DOHH2 (cell line): ENCODE results near the gene DENND4C.

ENCODE experiments used
- H3F3A ChIP-seq: fragments of 200-600 bp; sonication (generic), shearing (Covaris generic); 2 replicates; pipeline ENCODE4 v1.6.0; 2016; ENCODE audit warnings: antibody characterized with exemption, mild to moderate bottlenecking; ENCODE audit not compliant: control insufficient read depth, insufficient read depth
- H3K27ac ChIP-seq: fragments of 200-600 bp; sonication (generic); 2 replicates; pipeline ENCODE4 v1.5.1; 2014; ENCODE audit warnings: low read depth, mild to moderate bottlenecking, low read length, moderate library complexity
- H3K27me3 ChIP-seq: fragments of 200-600 bp; sonication (generic); 2 replicates; pipeline ENCODE4 v1.6.1; 2014; ENCODE audit warnings: mild to moderate bottlenecking, low read length, mixed read lengths; ENCODE audit not compliant: control insufficient read depth
- H3K36me3 ChIP-seq: fragments of 200-600 bp; sonication (generic); 2 replicates; pipeline ENCODE4 v1.6.1; 2014; ENCODE audit warnings: mild to moderate bottlenecking, low read length, moderate library complexity, mixed read lengths; ENCODE audit not compliant: control insufficient read depth
- H3K4me1 ChIP-seq: fragments of 200-600 bp; sonication (generic); 2 replicates; pipeline ENCODE4 v1.6.1; 2014; ENCODE audit warnings: mild to moderate bottlenecking, low read length, mixed read lengths; ENCODE audit not compliant: control insufficient read depth
- H3K4me2 ChIP-seq: fragments of 200-600 bp; sonication (generic); 2 replicates; pipeline ENCODE4 v1.6.0; 2014; ENCODE audit warnings: mild to moderate bottlenecking, low read length, moderate library complexity
- H3K4me3 ChIP-seq: fragments of 200-600 bp; sonication (generic); 2 replicates; pipeline ENCODE4 v1.5.1; 2014; ENCODE audit warnings: mild to moderate bottlenecking, low read length, mixed read lengths
- H3K79me2 ChIP-seq: fragments of 200-600 bp; sonication (generic); 2 replicates; pipeline ENCODE4 v1.6.1; 2014; ENCODE audit warnings: mild to moderate bottlenecking, low read length, mixed read lengths; ENCODE audit not compliant: control insufficient read depth
- H3K9me2 ChIP-seq: fragments of 200-600 bp; sonication (generic); replicated peaks from 2 replicates; pipeline ENCODE4 v1.6.1; 2014; ENCODE audit warnings: mild to moderate bottlenecking, low read length, mixed read lengths; ENCODE audit not compliant: control insufficient read depth
- H3K9me3 ChIP-seq: fragments of 200-600 bp; sonication (generic); 2 replicates; pipeline ENCODE4 v1.6.1; 2014; ENCODE audit warnings: antibody characterized with exemption, low read length, mixed read lengths; ENCODE audit not compliant: control insufficient read depth, insufficient read depth
- H4K20me1 ChIP-seq: fragments of 200-600 bp; sonication (generic); 2 replicates; pipeline ENCODE4 v1.6.0; 2014; ENCODE audit warnings: low read depth, mild to moderate bottlenecking, antibody characterized with exemption, low read length, moderate library complexity; ENCODE audit not compliant: control insufficient read depth, insufficient read depth
- CTCF ChIP-seq: fragments of 200-600 bp; sonication (generic); IDR thresholded peaks from one replicate; pipeline ENCODE4 v1.5.1; 2014; ENCODE audit warnings: antibody characterized with exemption, mild to moderate bottlenecking, low read depth, low read length; ENCODE audit not compliant: poor library complexity, severe bottlenecking
- EZH2phosphoT487 ChIP-seq: fragments of 200-600 bp; sonication (generic); IDR thresholded peaks from 2 replicates; pipeline ENCODE4 v1.6.1; 2017; ENCODE audit warnings: borderline replicate concordance, mild to moderate bottlenecking, antibody characterized with exemption, low read length, moderate library complexity, mixed read lengths

The DENND4C gene

GRCh38 chr9:19372567-19372966, 142.1 kb downstream of the DENND4C start:
- Histone ChIP-seq H3K27me3 (no peaks in the 10 kb centered on the region), H3K79me2 (peaks cover 9% of the 10 kb centered on the region), H3K4me3 (no peak overlapping the region), H4K20me1 (peaks cover 16% of the 10 kb centered on the region), H3K36me3 (peaks cover 46% of the 10 kb centered on the region), H3K4me2 (no peak overlapping the region), H3F3A (peaks cover 74% of the 10 kb centered on the region), H3K9me2 (no peaks in the 10 kb centered on the region), H3K4me1 (peaks cover 8% of the 10 kb centered on the region), H3K9me3 (no peaks in the 10 kb centered on the region), H3K27ac (no peak overlapping the region)
- TF ChIP-seq EZH2phosphoT487, result no peak
- TF ChIP-seq CTCF, result no peak

GRCh38 chr9:19373527-19373926, 143.0 kb downstream of the DENND4C start:
- Histone ChIP-seq H3K4me1 (peaks cover 17% of the 10 kb centered on the region), H3K9me2 (no peaks in the 10 kb centered on the region), H3K36me3 (peaks cover 56% of the 10 kb centered on the region), H3K9me3 (no peaks in the 10 kb centered on the region), H3F3A (peaks cover 84% of the 10 kb centered on the region), H3K27ac (peak overlapping the region; percentile 6; the same call in 1 of the 2 replicates), H4K20me1 (peaks cover 26% of the 10 kb centered on the region), H3K4me3 (no peak overlapping the region), H3K27me3 (no peaks in the 10 kb centered on the region), H3K79me2 (peaks cover 18% of the 10 kb centered on the region), H3K4me2 (no peak overlapping the region)
- no peak for TF ChIP-seq EZH2phosphoT487
- no peak for TF ChIP-seq CTCF

GRCh38 chr9:19375538-19375937, 145.0 kb downstream of the DENND4C start:
- Histone ChIP-seq H3K9me3 (no peaks in the 10 kb centered on the region), H4K20me1 (peaks cover 36% of the 10 kb centered on the region), H3K9me2 (no peaks in the 10 kb centered on the region), H3K79me2 (peaks cover 36% of the 10 kb centered on the region), H3K4me1 (peaks cover 22% of the 10 kb centered on the region), H3K4me2 (no peak overlapping the region), H3K36me3 (peaks cover 70% of the 10 kb centered on the region), H3K4me3 (no peak overlapping the region), H3K27me3 (peaks cover 3% of the 10 kb centered on the region; the same call in 1 of the 2 replicates), H3K27ac (no peak overlapping the region), H3F3A (peaks cover 94% of the 10 kb centered on the region)
- TF ChIP-seq EZH2phosphoT487, result no peak
- no peak for TF ChIP-seq CTCF
